Muscle layer of duodenum (tissue), 2 donors: ENCODE results near the gene PLA2G4B.

ENCODE experiments used
- H3K27ac ChIP-seq: one replicate; pipeline ENCODE4 v1.7.0; 2013; ENCODE audit warnings: mild to moderate bottlenecking, low read length
- H3K27me3 ChIP-seq: one replicate; pipeline ENCODE4 v1.7.0; 2013; ENCODE audit warnings: low read depth, mild to moderate bottlenecking, control low read depth, low read length
- H3K36me3 ChIP-seq, 2 donors: one replicate each; pipeline ENCODE4 v1.7.0; 2013; ENCODE audit warnings: low read length in 2 of 2, control low read depth in 1 of 2, mild to moderate bottlenecking in 1 of 2; ENCODE audit not compliant: insufficient read depth in 2 of 2, control insufficient read depth in 1 of 2
- H3K4me1 ChIP-seq, 2 donors: one replicate each; pipeline ENCODE4 v1.7.0; 2013; ENCODE audit warnings: low read length in 2 of 2, mild to moderate bottlenecking in 2 of 2, control low read depth in 1 of 2, moderate library complexity in 1 of 2; ENCODE audit not compliant: insufficient read depth in 2 of 2, control insufficient read depth in 1 of 2
- H3K4me3 ChIP-seq, 2 donors: one replicate each; pipeline ENCODE4 v1.7.0; 2013; ENCODE audit warnings: low read length in 2 of 2, low read depth in 1 of 2, mild to moderate bottlenecking in 1 of 2
- H3K9me3 ChIP-seq, 2 donors: one replicate each; pipeline ENCODE4 v1.7.0; 2013; ENCODE audit warnings: low read length in 2 of 2, control low read depth in 1 of 2, mild to moderate bottlenecking in 1 of 2; ENCODE audit not compliant: control insufficient read depth in 1 of 2
- donor health status: healthy.

The PLA2G4B gene

GRCh38 chr15:41810651-41811431 is 27.8 kb upstream of the PLA2G4B start:
- Histone ChIP-seq H3K9me3 (no peaks in the 10 kb centered on the region), H3K27me3 (no peaks in the 10 kb centered on the region), H3K27ac (no peak overlapping the region), H3K4me1 (peaks cover 0 to 17% of the 10 kb centered on the region in 2 donors), H3K36me3 (peaks cover 27 to 37% of the 10 kb centered on the region in 2 donors), H3K4me3 (no peak overlapping the region)

DNA sequence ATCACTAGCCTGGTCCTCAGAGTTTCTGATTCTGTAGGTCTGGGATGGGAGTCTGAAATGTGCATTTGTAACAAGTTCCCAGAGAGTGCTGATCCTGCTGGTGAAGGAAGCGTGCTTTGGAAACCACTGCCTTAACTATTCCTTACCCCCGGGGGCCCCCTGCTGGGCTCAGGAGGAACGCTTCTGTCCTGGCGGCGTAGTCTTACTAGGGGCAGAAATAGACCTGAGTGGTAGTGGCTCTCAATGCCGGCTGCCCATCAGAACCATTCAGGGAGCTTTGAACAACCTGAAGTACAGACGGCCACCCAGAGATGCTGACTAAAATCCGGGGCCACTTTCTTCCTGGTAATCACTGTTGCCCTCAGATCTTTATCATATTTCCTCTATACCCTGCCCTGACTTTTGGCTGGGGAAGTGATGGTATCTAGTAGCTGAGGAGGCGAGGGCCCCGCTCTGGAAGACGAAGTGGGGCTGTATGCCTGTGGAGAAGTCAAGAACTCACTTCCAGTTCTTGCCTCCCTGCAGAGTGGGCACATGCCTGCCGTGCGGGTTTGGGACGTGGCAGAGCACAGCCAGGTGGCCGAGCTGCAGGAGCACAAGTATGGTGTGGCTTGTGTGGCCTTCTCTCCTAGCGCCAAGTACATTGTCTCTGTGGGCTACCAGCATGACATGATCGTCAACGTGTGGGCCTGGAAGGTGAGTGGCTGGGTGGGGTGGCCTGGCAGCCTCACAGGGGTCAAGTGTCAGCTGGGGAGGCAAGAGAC is 27.0 kb upstream of the PLA2G4B start:
- Histone ChIP-seq H3K27ac (no peak overlapping the region), H3K27me3 (no peaks in the 10 kb centered on the region), H3K4me1 (peaks cover 0 to 9% of the 10 kb centered on the region in 2 donors), H3K36me3 (peaks cover 29 to 45% of the 10 kb centered on the region in 2 donors), H3K9me3 (no peaks in the 10 kb centered on the region), H3K4me3 (no peak overlapping the region)

GRCh38 chr15:41812820-41813375 is 25.7 kb upstream of the PLA2G4B start:
- no peak overlapping the region for H3K4me3 ChIP-seq
- H3K27me3 ChIP-seq, result no peaks in the 10 kb centered on the region
- peaks cover 0 to 7% of the 10 kb centered on the region in 2 donors for H3K4me1 ChIP-seq
- H3K9me3 ChIP-seq, result no peaks in the 10 kb centered on the region
- no peak overlapping the region for H3K27ac ChIP-seq
- H3K36me3 ChIP-seq, result peaks cover 41 to 58% of the 10 kb centered on the region in 2 donors

GRCh38 chr15:41813426-41813825 is 25.2 kb upstream of the PLA2G4B start:
- no peaks in the 10 kb centered on the region for H3K27me3 ChIP-seq

DNA sequence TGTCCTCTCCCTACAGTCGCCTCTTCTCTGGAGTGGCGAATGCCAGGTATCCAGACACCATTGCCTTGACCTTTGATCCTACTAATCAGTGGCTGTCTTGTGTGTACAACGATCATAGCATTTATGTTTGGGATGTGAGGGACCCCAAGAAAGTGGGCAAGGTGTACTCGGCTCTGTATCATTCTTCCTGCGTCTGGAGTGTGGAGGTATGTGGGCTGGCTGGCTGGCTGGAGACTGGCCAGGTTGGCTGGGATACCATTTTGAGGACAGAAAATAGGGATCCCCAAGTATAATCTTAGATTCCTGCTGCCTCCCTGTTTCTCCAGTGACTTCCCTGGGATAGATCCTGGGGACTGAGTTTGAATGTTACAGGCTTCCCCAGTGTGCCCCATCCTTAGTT is 24.1 kb upstream of the PLA2G4B start:
- Histone ChIP-seq H3K4me1 (peaks cover 0 to 7% of the 10 kb centered on the region in 2 donors), H3K9me3 (no peaks in the 10 kb centered on the region), H3K4me3 (no peak overlapping the region), H3K27me3 (no peaks in the 10 kb centered on the region), H3K27ac (no peak overlapping the region), H3K36me3 (peaks cover 52 to 74% of the 10 kb centered on the region in 2 donors)

More at GRCh38 chr15:41813426-41813825, 25.2 kb upstream of the PLA2G4B start:
- Histone ChIP-seq H3K4me3 (no peak overlapping the region), H3K36me3 (peaks cover 46 to 63% of the 10 kb centered on the region in 2 donors), H3K27ac (no peak overlapping the region), H3K9me3 (no peaks in the 10 kb centered on the region), H3K4me1 (peaks cover 0 to 7% of the 10 kb centered on the region in 2 donors)

DNA sequence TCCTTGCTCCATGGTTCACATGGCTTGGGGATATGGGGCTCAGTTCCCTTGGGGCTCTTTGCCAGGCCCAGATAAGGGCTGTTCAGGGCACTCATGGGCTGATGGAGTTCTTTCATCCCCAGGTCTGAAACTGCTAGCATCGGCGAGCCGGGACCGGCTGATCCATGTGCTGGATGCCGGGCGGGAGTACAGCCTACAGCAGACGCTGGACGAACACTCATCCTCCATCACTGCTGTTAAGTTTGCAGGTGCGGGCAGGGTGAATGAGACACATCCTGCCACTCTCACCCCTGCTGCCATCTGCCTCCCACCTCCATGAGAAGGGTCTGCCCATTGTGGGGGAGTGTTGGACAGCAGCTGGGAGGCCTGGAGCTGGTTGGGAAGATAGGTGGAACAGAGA is 21.9 kb upstream of the PLA2G4B start:
- Histone ChIP-seq H3K4me3 (no peak overlapping the region), H3K36me3 (peaks cover 73 to 96% of the 10 kb centered on the region in 2 donors), H3K9me3 (no peaks in the 10 kb centered on the region), H3K27ac (no peak overlapping the region), H3K27me3 (no peaks in the 10 kb centered on the region), H3K4me1 (no peaks in the 10 kb centered on the region)

GRCh38 chr15:41817327-41817726 is 21.3 kb upstream of the PLA2G4B start:
- H3K4me1 ChIP-seq, result no peaks in the 10 kb centered on the region
- H3K27ac ChIP-seq, result no peak overlapping the region
- H3K4me3 ChIP-seq, result no peak overlapping the region
- no peaks in the 10 kb centered on the region for H3K9me3 ChIP-seq
- H3K27me3 ChIP-seq, result no peaks in the 10 kb centered on the region
- H3K36me3 ChIP-seq, result peaks cover 77 to 95% of the 10 kb centered on the region in 2 donors

DNA sequence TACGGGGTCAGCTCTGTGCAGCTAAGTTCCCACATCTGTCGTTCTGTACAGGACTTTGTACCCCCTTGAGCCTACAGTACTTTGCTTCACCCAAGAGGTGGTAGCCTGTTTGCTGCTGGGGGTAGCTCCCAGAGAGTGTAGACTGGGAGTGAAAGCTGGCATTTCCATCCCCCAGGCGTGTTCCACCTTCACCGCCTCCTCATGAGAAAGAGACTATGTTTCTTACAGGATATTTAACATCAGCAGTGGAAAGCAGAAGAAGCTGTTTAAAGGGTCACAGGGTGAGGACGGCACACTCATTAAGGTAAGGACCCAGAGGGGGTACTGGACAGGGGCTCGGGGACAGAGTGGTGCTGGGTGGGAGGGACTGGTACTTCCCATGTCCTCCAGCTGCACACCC is 20.9 kb upstream of the PLA2G4B start:
- Histone ChIP-seq H3K27me3 (no peaks in the 10 kb centered on the region), H3K36me3 (peaks cover 77 to 95% of the 10 kb centered on the region in 2 donors), H3K9me3 (no peaks in the 10 kb centered on the region)

DNA sequence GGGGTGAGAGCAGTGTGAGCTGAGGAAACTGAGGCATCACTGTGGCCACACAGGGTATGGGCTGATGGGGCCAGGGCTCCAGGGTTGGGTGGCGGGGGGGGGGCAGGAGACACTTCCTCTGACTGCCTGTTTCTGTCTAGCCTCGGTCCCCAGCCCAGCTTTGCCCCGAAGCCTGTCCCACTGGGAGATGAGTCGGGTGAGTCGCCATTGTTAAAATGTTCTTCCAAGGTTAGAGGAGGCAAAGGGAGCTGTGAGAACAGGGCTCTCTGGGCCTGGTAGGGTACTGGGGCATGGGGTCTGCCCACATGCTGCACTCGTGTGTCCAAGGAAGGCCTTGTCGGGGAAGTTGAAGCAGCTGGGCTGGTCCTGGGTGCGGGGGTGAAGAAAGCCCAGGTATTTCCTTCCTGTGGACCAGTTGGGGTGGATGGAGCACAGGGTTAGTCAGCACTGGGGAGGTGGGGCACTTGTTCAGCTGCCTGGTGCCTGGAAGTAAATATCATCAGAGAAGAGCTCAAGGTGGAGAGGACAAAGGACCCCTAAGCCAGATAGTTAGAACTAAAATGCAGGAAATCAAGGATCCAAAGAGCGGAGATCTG is 19.1 kb upstream of the PLA2G4B start:
- Histone ChIP-seq H3K36me3 (peaks cover 71 to 98% of the 10 kb centered on the region in 2 donors), H3K4me1 (no peaks in the 10 kb centered on the region), H3K27ac (no peak overlapping the region), H3K9me3 (no peaks in the 10 kb centered on the region), H3K27me3 (no peaks in the 10 kb centered on the region), H3K4me3 (no peak overlapping the region)

More for the DNA sequence above, 20.9 kb upstream of the PLA2G4B start:
- Histone ChIP-seq H3K27ac (no peak overlapping the region), H3K4me1 (no peaks in the 10 kb centered on the region), H3K4me3 (no peak overlapping the region)

- H3K9me3 ChIP-seq, result no peaks in the 10 kb centered on the region
- no peaks in the 10 kb centered on the region for H3K27me3 ChIP-seq
- H3K4me3 ChIP-seq, result no peak overlapping the region
- H3K27ac ChIP-seq, result no peak overlapping the region
- H3K36me3 ChIP-seq, result peaks cover 67 to 96% of the 10 kb centered on the region in 2 donors
- no peaks in the 10 kb centered on the region for H3K4me1 ChIP-seq
Measured at GRCh38 chr15:41820791-41821423, 17.7 kb upstream of the PLA2G4B start.
